Measurements from ENCODE around the gene CSPG4. TPM values are rescaled to one million over a fixed set of nuclear protein-coding genes. Genes with fewer than 3 reads are reported as not detected.
"Not testable (repeated sequence)": the region's sequence is repeated elsewhere in the genome, so short reads cannot be mapped to it uniquely, and the experiment has no call there.

The CSPG4 gene
- total and polyA plus RNA-seq, 10 of the 15 experiments (the other 5 are each of a cell fraction or from before 2014, with no cell fraction given): 0.02 to 2.2 (median 0.76) TPM

DNA sequence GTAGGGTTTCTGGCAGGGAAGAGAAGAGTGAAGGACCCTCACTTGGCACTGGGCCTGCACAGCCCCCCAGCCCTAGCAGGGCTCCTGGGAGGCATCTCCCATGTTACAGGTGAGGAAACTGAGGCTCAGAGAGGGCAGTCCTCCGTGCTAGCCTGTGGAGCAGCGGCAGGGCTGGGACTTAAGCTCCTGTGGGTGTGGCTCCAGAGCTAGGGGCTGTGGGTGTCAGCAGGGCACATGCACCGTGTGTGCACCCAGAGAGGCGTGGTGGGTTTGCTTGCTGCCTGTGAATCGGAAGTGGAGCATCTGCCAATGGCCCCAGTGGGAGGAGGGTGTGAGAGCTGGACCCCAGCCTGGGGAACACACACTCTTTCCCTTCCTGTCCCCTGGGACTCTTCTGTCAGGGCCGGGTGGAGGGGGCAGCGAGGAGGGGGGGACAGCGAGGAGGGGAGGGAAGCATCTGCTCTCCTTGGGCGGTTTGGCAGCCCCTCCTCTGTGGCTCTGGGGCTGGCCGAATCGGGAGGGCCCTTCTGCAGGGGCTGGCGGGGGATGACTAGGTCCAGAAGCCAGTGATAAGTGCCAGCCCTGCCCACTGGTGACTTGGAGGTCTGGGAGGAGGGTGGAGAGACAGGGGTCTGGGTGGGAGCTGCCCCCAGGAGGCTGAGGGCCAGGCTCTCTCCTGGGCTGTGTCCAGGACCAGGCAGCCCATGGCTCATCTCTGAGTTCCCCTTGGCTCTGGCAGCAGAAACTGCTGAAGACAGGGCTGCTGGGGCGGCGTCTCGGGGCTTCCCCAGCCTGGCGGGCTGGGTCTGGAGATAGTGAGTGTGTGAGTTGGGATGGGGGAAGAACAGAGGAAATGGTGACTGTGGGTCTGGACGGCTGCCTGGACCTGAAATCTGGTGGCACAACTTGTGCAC is 12.4 kb downstream of the CSPG4 start:
- H3K4me3 ChIP-seq; H3K27ac ChIP-seq (ENCODE audit: control insufficient read depth, insufficient read depth); H3K27me3 ChIP-seq (replicated peaks in 1 of 2; ENCODE audit: control insufficient read depth in 2 of 2, insufficient read depth in 2 of 2, low read length in 1 of 2); H3K79me2 ChIP-seq (ENCODE audit: control insufficient read depth, insufficient read depth, low read length); H3K9me3 ChIP-seq (replicated peaks; ENCODE audit: control insufficient read depth, insufficient read depth, low read length); H4K20me1 ChIP-seq (ENCODE audit: control insufficient read depth, insufficient read depth); H3K36me3 ChIP-seq (ENCODE audit: control insufficient read depth in 2 of 2, insufficient read depth in 2 of 2, low read length in 1 of 2); H2AFZ ChIP-seq (ENCODE audit: control insufficient read depth, low read depth, low read length); SMC1A ChIA-PET (ENCODE audit: uncharacterized antibody, unreplicated experiment); H3K9ac ChIP-seq (ENCODE audit: control insufficient read depth, insufficient read depth, low read length); CTCF ChIA-PET; BruUV-seq (replicated peaks); intact Hi-C loops (cut with micrococcal nuclease; ENCODE audit: unreplicated experiment); in situ Hi-C loops (cut with MboI): not testable (repeated sequence)
- Histone ChIP-seq H3K4me2 (ENCODE audit: control insufficient read depth, insufficient read depth) (0 out of 2 replicates have a peak overlapping the region, but pooled peaks have one; percentile 2), H3K4me1 (ENCODE audit: control insufficient read depth, insufficient read depth, low read length) (peaks cover 27% of the 10 kb centered on the region)
- FAIRE-seq (peak; percentile 96), ATAC-seq (peak; percentile 81), DNase-seq (ENCODE audit: low read depth, low spot score) (peak; percentile 55)
- ChIA-PET RAD21 (ENCODE audit: unreplicated experiment) (interaction anchor here (0.6 to 1.4 kb wide), 3 partner anchors 24 to 246 kb away, joined by 3 to 4 read pairs (median 3); a partner anchor contains a TSS), POLR2A (interaction anchor here (0.8 kb wide), 1 partner anchor 357 kb away, joined by 3 read pairs; no protein-coding TSS in a partner anchor)
- 5% methylated on average over 10 of the region's 17 CpGs for WGBS (ENCODE audit: insufficient coverage, insufficient replicate concordance, low lambda C conversion rate, missing lambda C conversion rate)
- TF ChIP-seq MTA2 (IDR thresholded peaks at IDR 0.05; ENCODE audit: low read depth): peak; percentile 41; the same call in 1 of the 2 replicates
- peak; percentile 67; the same call in 1 of the 2 replicates for TF ChIP-seq NBN (IDR thresholded peaks at IDR 0.05)
- peak; percentile 22 to 40; a peak in 2 of 4 replicates for TF ChIP-seq IKZF2 (IDR thresholded peaks at IDR 0.05)
- TF ChIP-seq EP300 (IDR thresholded peaks at IDR 0.05; ENCODE audit: borderline replicate concordance in 1 of 2, control insufficient read depth in 1 of 2, low read depth in 2 of 2, low read length in 2 of 2): peak in 1 of 2 experiments; percentile 30; a peak in 1 of 4 replicates
- peak; percentile 97 for TF ChIP-seq MEF2B (IDR thresholded peaks at IDR 0.05; ENCODE audit: partially characterized antibody, poor library complexity, severe bottlenecking)
- 0 out of 2 replicates have a peak, but pooled peaks have one; percentile 32 for TF ChIP-seq IKZF1 (conservative IDR thresholded peaks at IDR 0.05)
- TF ChIP-seq, protein P1, sequence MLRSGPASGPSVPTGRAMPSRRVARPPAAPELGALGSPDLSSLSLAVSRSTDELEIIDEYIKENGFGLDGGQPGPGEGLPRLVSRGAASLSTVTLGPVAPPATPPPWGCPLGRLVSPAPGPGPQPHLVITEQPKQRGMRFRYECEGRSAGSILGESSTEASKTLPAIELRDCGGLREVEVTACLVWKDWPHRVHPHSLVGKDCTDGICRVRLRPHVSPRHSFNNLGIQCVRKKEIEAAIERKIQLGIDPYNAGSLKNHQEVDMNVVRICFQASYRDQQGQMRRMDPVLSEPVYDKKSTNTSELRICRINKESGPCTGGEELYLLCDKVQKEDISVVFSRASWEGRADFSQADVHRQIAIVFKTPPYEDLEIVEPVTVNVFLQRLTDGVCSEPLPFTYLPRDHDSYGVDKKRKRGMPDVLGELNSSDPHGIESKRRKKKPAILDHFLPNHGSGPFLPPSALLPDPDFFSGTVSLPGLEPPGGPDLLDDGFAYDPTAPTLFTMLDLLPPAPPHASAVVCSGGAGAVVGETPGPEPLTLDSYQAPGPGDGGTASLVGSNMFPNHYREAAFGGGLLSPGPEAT (IDR thresholded peaks at IDR 0.05; ENCODE audit: low read depth): peak; percentile 32; the same call in 1 of the 2 replicates
- TF ChIP-seq BHLHE40 (IDR thresholded peaks at IDR 0.05; ENCODE audit: borderline replicate concordance in 1 of 2, low read depth in 2 of 2, low read length in 1 of 2): peak; percentile 17 to 82; a peak in 2 of 4 replicates
